GM18868 (cell line): ENCODE measurements around the gene TMPRSS3.

ENCODE experiments used
- ATAC-seq: cut with Tn5 transposase; IDR thresholded peaks from one replicate; pipeline ENCODE4 v1.9.1; 2021; ENCODE audit warnings: mild to moderate bottlenecking, moderate library complexity; ENCODE audit not compliant: unreplicated experiment

The TMPRSS3 gene

GRCh38 chr21:42390193-42390592 lies 5.7 kb downstream of the TMPRSS3 start:
- no peak for ATAC-seq

DNA sequence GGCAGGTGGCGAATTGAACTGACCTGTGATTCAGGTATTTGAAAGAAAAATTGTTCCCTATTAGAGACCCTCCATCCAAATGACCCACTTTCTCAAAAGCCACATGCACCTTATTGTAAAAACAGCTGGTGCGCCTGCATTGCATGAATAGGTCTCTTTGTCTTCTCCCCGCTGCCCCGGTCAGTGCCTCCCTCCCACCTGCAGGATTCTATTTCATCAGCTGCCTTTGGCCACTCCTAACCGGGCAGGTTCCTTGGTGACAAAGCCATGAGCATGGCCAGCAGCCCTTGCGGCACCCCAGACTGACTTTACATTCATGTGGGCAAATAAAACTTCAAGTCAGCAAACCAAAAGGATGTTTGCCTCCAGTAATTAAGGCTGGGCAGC lies 6.4 kb downstream of the TMPRSS3 start:
- no peak for ATAC-seq

DNA sequence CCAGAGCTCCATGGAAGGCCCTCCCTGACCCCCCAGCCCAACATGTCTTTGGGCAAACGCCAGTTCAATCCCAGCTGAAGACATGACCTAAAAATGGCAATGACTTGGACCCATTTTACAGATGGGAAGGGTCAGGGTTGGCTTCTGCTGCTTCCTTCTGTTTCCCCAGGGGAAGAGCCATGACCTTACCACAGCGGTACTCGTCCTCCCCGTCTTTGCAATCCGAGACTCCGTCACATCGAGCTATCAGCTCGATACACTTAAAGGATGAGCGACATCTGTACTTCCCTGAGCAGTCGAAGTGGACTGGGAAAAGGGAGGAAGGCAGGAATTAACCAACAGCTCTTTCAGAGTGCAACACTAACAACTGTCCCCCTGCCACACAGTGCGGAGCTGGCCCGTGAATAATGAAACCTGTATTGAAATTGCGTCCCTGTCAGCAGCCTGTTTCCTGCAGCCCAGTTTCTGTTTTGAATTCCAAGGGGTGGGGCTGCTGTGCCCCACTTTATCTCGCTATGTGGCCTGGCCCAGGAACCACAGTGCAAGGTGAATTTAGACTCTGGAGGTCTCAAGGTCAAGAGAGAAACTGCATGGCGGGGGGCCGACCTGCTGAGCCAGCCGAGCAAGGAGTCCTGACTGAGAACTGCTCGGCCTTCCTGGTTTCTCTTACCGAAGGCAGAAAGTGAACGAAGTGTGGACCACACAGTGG lies 7.0 kb downstream of the TMPRSS3 start:
- no peak for ATAC-seq

DNA sequence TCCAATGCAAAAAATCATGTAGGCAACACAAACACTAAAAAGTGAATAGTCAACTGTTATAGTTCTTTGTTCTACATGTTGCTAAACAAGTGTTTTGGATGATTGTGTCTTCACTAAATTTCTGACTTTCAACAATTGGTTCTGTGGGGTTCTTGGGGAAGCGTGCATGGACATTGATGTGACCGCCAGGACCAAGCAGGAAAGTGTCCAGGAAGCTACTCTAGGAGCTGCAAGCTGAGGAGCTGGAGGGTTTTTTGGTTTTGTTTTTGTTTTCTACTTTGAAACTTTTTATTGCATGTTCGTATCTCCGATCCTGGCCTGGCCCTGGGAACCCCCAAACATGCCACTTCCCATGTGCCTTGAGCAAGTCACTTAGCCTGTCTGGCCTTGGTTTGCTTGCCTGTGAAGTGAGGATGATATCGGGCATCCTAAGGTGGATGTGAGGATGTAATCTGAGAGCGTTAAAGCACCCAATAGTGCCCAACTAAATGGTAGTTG lies 8.0 kb downstream of the TMPRSS3 start:
- no peak for ATAC-seq

GRCh38 chr21:42387164-42387563 lies 8.7 kb downstream of the TMPRSS3 start:
- ATAC-seq: no peak

DNA sequence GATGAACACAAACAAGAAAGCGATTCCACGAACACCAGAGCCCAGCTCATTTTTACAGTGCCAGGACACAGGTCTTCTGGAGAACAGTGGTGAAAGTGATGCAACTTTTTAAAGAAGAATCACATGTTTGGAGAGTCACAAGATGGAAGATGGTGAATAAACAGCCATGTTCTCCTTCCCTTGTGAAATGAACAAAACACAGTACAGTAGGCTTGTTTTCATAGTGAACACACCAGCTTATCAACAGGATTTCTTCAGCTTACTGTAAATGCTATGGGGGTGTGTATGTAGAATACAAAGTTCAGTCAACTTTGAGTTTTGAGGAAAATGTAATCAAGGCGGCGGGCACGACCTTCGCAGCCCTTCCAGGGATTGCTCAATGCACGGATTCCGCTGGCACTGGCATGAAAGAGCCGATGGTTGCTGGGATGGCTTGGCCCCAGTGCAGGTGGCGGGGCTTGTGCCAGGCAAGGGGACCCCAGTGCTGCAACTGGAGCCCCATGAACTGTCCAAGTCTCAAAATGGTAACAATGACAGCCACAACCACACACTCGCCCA lies 9.7 kb downstream of the TMPRSS3 start:
- no peak for ATAC-seq

GRCh38 chr21:42385619-42386018 lies 10.2 kb downstream of the TMPRSS3 start:
- no peak for ATAC-seq

- ATAC-seq: no peak
Measured at GRCh38 chr21:42384989-42385388, 10.9 kb downstream of the TMPRSS3 start.

GRCh38 chr21:42384156-42384945 lies 11.5 kb downstream of the TMPRSS3 start:
- ATAC-seq: no peak

DNA sequence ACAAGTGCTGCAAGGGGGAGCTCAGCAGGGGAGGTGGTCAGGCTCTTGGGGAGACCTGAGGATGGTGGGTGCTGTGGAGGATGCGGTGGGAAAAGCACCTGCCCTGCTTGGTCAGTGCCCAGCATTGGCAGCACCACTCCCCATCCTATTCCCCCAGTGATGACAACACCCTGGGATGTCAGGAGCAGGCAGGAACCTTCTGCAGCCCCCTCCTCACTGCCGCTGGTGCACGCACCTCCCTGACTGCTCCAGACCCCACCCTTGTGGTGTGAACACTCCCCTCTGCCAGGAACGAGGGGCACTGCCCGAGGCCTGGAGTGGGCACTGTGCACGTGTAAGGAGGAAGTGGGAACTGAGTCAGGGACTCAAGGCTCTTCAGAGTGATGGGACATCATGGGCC lies 12.5 kb downstream of the TMPRSS3 start:
- ATAC-seq: no peak

- ATAC-seq: no peak
Measured at GRCh38 chr21:42382915-42383314, 12.9 kb downstream of the TMPRSS3 start.

DNA sequence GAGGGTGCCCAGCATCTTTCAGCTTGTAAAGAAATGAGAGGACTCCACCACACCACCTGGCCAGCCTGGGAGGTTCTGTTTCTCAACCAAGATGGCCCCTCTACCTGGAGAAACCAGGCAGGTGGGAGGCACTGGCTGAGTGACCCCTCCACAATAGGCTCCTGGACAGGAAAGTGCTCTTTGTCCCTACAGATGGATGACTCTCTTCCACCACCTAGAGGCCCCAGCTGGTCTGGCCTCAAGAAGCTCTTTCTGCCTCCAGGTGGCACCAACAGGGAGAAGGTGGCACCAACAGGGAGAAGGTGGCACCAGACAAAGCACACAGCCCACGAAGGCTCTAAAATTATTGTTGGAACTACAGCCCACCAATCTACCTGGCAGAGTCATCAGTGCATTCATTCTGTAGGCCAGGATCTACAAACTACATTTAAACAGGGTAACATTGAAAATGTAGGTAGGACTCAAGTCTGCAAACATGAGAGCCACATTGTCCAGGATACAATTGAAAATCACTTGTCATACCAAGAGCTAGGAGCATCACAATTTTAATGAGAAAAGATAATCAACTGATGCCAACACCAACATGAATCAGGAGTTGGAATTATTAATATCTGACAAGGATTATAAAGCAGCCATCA lies 14.4 kb downstream of the TMPRSS3 start:
- ATAC-seq: no peak

GRCh38 chr21:42379426-42380215 lies 16.2 kb downstream of the TMPRSS3 start:
- no peak for ATAC-seq

GRCh38 chr21:42378418-42378817 lies 17.4 kb downstream of the TMPRSS3 start:
- no peak for ATAC-seq

DNA sequence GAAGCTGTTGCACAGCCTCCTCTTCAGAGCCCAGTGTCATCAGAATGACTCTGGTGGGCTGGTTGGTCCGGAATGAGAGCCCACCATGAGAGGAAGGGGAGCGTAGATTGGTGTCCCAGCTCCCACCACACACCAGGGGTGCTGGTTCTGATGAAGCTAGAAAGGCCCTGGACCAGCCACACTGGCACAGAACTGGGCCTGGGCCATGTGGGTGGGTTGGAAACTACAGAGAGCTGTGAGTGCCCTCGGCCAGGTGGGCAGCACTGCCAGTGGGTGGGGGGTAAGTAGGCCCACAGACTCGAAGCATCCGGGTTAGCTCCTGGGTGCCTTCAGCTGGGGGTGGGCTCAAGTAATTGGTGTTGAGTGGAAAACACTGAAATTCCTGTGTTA lies 17.9 kb downstream of the TMPRSS3 start:
- no peak for ATAC-seq

GRCh38 chr21:42377211-42377950 lies 18.5 kb downstream of the TMPRSS3 start:
- no peak for ATAC-seq

- no peak for ATAC-seq
Measured at GRCh38 chr21:42376338-42376982, 19.4 kb downstream of the TMPRSS3 start.

GRCh38 chr21:42375966-42376337 lies 19.9 kb downstream of the TMPRSS3 start:
- ATAC-seq: no peak

GRCh38 chr21:42375506-42375905 lies 20.3 kb downstream of the TMPRSS3 start:
- no peak for ATAC-seq
